ENCODE measurements around the gene CDK12. TPM values are rescaled to one million over a fixed set of nuclear protein-coding genes. Genes with fewer than 3 reads are reported as not detected.
"Not testable (repeated sequence)": the region's sequence is repeated elsewhere in the genome, so short reads cannot be mapped to it uniquely, and the experiment has no call there.

The CDK12 gene
- total RNA-seq, 2 donors from 2014 or later: 53.7 to 54.7 TPM

DNA sequence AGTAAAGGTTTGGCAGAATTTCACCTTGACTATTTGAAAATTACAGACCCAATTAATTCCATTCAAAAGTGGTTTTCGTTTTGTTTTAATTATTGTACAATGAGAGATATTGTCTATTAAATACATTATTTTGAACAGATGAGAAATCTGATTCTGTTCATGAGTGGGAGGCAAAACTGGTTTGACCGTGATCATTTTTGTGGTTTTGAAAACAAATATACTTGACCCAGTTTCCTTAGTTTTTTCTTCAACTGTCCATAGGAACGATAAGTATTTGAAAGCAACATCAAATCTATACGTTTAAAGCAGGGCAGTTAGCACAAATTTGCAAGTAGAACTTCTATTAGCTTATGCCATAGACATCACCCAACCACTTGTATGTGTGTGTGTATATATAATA is 72.6 kb downstream of the CDK12 start:
- Histone ChIP-seq H3K4me3 (no peak overlapping the region), H3K36me3 (peaks cover 9% of the 10 kb centered on the region), H3K9me3 (no peaks in the 10 kb centered on the region), H3K27ac (no peak overlapping the region), H3K4me1 (ENCODE audit: control insufficient read depth in 1 of 2, low read depth in 2 of 2) (no peaks in the 10 kb centered on the region), H3K27me3 (replicated peaks; ENCODE audit: insufficient read depth) (no peaks in the 10 kb centered on the region)
- DNase-seq (ENCODE audit: low spot score) (no peak), ATAC-seq (ENCODE audit: insufficient number of reproducible peaks, low FRiP score, low read depth) (no peak)
- TF ChIP-seq, protein P1, sequence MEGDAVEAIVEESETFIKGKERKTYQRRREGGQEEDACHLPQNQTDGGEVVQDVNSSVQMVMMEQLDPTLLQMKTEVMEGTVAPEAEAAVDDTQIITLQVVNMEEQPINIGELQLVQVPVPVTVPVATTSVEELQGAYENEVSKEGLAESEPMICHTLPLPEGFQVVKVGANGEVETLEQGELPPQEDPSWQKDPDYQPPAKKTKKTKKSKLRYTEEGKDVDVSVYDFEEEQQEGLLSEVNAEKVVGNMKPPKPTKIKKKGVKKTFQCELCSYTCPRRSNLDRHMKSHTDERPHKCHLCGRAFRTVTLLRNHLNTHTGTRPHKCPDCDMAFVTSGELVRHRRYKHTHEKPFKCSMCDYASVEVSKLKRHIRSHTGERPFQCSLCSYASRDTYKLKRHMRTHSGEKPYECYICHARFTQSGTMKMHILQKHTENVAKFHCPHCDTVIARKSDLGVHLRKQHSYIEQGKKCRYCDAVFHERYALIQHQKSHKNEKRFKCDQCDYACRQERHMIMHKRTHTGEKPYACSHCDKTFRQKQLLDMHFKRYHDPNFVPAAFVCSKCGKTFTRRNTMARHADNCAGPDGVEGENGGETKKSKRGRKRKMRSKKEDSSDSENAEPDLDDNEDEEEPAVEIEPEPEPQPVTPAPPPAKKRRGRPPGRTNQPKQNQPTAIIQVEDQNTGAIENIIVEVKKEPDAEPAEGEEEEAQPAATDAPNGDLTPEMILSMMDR (IDR thresholded peaks at IDR 0.05): no peak

DNA sequence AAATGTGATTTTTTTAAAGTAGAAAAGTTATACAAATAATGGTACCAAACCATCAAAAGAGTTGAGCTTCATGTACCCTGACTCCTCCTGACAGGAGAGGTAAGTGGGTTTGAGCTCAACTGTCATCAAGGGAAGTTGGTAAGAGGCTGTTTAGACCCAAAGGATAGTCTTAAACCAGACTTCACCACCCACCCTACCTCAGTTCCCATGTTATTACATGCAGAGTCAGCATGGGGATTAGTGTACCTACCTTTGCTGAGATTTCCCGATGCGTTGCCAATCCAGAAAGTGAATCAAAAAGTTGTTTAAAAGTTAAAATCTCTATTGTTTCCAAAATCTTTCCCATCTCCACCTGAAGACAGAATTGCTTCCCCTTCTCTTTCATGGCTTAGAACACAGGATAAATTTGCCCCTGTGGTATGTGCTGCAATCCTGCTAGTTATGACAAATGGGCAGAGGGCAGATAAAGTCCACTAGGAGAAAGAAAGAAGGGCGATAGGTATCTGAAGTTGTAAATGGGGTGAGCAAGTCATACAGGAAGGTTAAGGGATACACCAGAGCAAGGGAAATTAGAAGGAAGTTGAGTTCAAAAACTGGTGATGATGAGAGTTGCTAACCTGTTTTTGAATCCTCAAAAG is 73.6 kb downstream of the CDK12 start:
- Histone ChIP-seq H3K9me3 (no peaks in the 10 kb centered on the region), H3K36me3 (peaks cover 9% of the 10 kb centered on the region), H3K27me3 (replicated peaks; ENCODE audit: insufficient read depth) (no peaks in the 10 kb centered on the region), H3K4me3 (no peak overlapping the region), H3K27ac (no peak overlapping the region), H3K4me1 (ENCODE audit: control insufficient read depth in 1 of 2, low read depth in 2 of 2) (peaks cover 0 to 6% of the 10 kb centered on the region in 2 donors)
- DNase-seq (ENCODE audit: low spot score) (no peak), ATAC-seq (ENCODE audit: insufficient number of reproducible peaks, low FRiP score, low read depth) (no peak)
- TF ChIP-seq, protein P1 (IDR thresholded peaks at IDR 0.05): no peak

GRCh38 chr17:39536468-39536867 is 75.2 kb downstream of the CDK12 start:
- ATAC-seq (ENCODE audit: insufficient number of reproducible peaks, low FRiP score, low read depth): no peak
- TF ChIP-seq, protein P1 (IDR thresholded peaks at IDR 0.05): no peak

GRCh38 chr17:39537364-39537763 is 76.1 kb downstream of the CDK12 start:
- not testable (repeated sequence) for H3K4me3 ChIP-seq; DNase-seq (ENCODE audit: low spot score); H3K27me3 ChIP-seq (replicated peaks; ENCODE audit: insufficient read depth); ATAC-seq (ENCODE audit: insufficient number of reproducible peaks, low FRiP score, low read depth); H3K27ac ChIP-seq; H3K4me1 ChIP-seq (ENCODE audit: control insufficient read depth in 1 of 2, low read depth in 2 of 2); H3K36me3 ChIP-seq; H3K9me3 ChIP-seq

More at GRCh38 chr17:39536468-39536867, 75.2 kb downstream of the CDK12 start:
- H3K27ac ChIP-seq: no peak overlapping the region
- H3K4me1 ChIP-seq (ENCODE audit: control insufficient read depth in 1 of 2, low read depth in 2 of 2): peaks cover 0 to 6% of the 10 kb centered on the region in 2 donors
- H3K9me3 ChIP-seq: no peaks in the 10 kb centered on the region
- DNase-seq (ENCODE audit: low spot score): no peak
- H3K4me3 ChIP-seq: no peak overlapping the region
- no peaks in the 10 kb centered on the region for H3K36me3 ChIP-seq
- H3K27me3 ChIP-seq (replicated peaks; ENCODE audit: insufficient read depth): no peaks in the 10 kb centered on the region

- no peak for DNase-seq (ENCODE audit: low spot score)
- Histone ChIP-seq H3K9me3 (no peaks in the 10 kb centered on the region), H3K4me1 (ENCODE audit: control insufficient read depth in 1 of 2, low read depth in 2 of 2) (peaks cover 0 to 6% of the 10 kb centered on the region in 2 donors), H3K4me3 (no peak overlapping the region), H3K27ac (no peak overlapping the region), H3K27me3 (replicated peaks; ENCODE audit: insufficient read depth) (no peaks in the 10 kb centered on the region), H3K36me3 (no peaks in the 10 kb centered on the region)
- no peak for ATAC-seq (ENCODE audit: insufficient number of reproducible peaks, low FRiP score, low read depth)
- TF ChIP-seq, protein P1 (IDR thresholded peaks at IDR 0.05): no peak
Measured at GRCh38 chr17:39538866-39539265, 77.6 kb downstream of the CDK12 start.

GRCh38 chr17:39540611-39541010 is 79.3 kb downstream of the CDK12 start:
- no peak for DNase-seq (ENCODE audit: low spot score)
- ATAC-seq (ENCODE audit: insufficient number of reproducible peaks, low FRiP score, low read depth): no peak
- TF ChIP-seq, protein P1 (IDR thresholded peaks at IDR 0.05): no peak
- Histone ChIP-seq H3K27ac (no peak overlapping the region), H3K36me3 (no peaks in the 10 kb centered on the region), H3K9me3 (no peaks in the 10 kb centered on the region), H3K4me3 (no peak overlapping the region), H3K27me3 (replicated peaks; ENCODE audit: insufficient read depth) (no peaks in the 10 kb centered on the region), H3K4me1 (ENCODE audit: control insufficient read depth in 1 of 2, low read depth in 2 of 2) (peaks cover 0 to 6% of the 10 kb centered on the region in 2 donors)
